ENCODE measurements around the gene RAD18. TPM values are rescaled to one million over a fixed set of nuclear protein-coding genes. Genes with fewer than 3 reads are reported as not detected.

RAD18 gene
- total RNA-seq, 1 experiment from 2014 or later, result 42.5 TPM

- intact Hi-C loops (cut with micrococcal nuclease; ENCODE audit: unreplicated experiment), result no loop called here
- BruUV-seq (replicated peaks), result no TSS peak
- Histone ChIP-seq H3K27me3 (replicated peaks; ENCODE audit: insufficient read depth, low read depth, low read length, poor library complexity) (no peaks in the 10 kb centered on the region), H3K36me3 (ENCODE audit: insufficient read depth, low read length, poor library complexity, severe bottlenecking) (no peaks in the 10 kb centered on the region), H3K4me3 (ENCODE audit: low read depth, low read length, poor library complexity, severe bottlenecking) (no peak overlapping the region), H3K9me3 (ENCODE audit: low read depth, low read length, poor library complexity, severe bottlenecking) (no peaks in the 10 kb centered on the region), H3K4me1 (ENCODE audit: insufficient read depth, low read length, poor library complexity, severe bottlenecking) (no peaks in the 10 kb centered on the region), H3K27ac (ENCODE audit: low read depth, low read length, poor library complexity, severe bottlenecking) (no peak overlapping the region)
- TF ChIP-seq CTCF (conservative IDR thresholded peaks at IDR 0.05; ENCODE audit: low read depth, low read length), result no peak
- no peak for TF ChIP-seq EZH2 (IDR thresholded peaks at IDR 0.05; ENCODE audit: borderline replicate concordance, low read depth, low read length, poor library complexity, severe bottlenecking)
- ChIA-PET POLR2A (ENCODE audit: low non-redundant PET) (no interaction called here), CTCF (no interaction called here)
- no peak for DNase-seq (ENCODE audit: low spot score)
Measured at GRCh38 chr3:8863891-8864290, 99.4 kb downstream of the RAD18 start.

- intact Hi-C loops (cut with micrococcal nuclease; ENCODE audit: unreplicated experiment), result no loop called here
- DNase-seq (ENCODE audit: low spot score), result no peak
- no peaks in the 10 kb centered on the region for H3K4me1 ChIP-seq (ENCODE audit: insufficient read depth, low read length, poor library complexity, severe bottlenecking)
- no peaks in the 10 kb centered on the region for H3K36me3 ChIP-seq (ENCODE audit: insufficient read depth, low read length, poor library complexity, severe bottlenecking)
- H3K27me3 ChIP-seq (replicated peaks; ENCODE audit: insufficient read depth, low read depth, low read length, poor library complexity), result no peaks in the 10 kb centered on the region
- no peak overlapping the region for H3K4me3 ChIP-seq (ENCODE audit: low read depth, low read length, poor library complexity, severe bottlenecking)
- H3K27ac ChIP-seq (ENCODE audit: low read depth, low read length, poor library complexity, severe bottlenecking), result no peak overlapping the region
- CTCF ChIA-PET, result no interaction called here
- TF ChIP-seq CTCF (conservative IDR thresholded peaks at IDR 0.05; ENCODE audit: low read depth, low read length) (no peak), EZH2 (IDR thresholded peaks at IDR 0.05; ENCODE audit: borderline replicate concordance, low read depth, low read length, poor library complexity, severe bottlenecking) (no peak)
- no peaks in the 10 kb centered on the region for H3K9me3 ChIP-seq (ENCODE audit: low read depth, low read length, poor library complexity, severe bottlenecking)
- POLR2A ChIA-PET (ENCODE audit: low non-redundant PET), result no interaction called here
- no TSS peak for BruUV-seq (replicated peaks)
Measured at GRCh38 chr3:8857720-8858367, 105.4 kb downstream of the RAD18 start.

GRCh38 chr3:8856721-8857120 is 106.6 kb downstream of the RAD18 start:
- DNase-seq (ENCODE audit: low spot score), result no peak
- no peak overlapping the region for H3K27ac ChIP-seq (ENCODE audit: low read depth, low read length, poor library complexity, severe bottlenecking)
- no peaks in the 10 kb centered on the region for H3K27me3 ChIP-seq (replicated peaks; ENCODE audit: insufficient read depth, low read depth, low read length, poor library complexity)
- H3K9me3 ChIP-seq (ENCODE audit: low read depth, low read length, poor library complexity, severe bottlenecking), result no peaks in the 10 kb centered on the region
- H3K4me1 ChIP-seq (ENCODE audit: insufficient read depth, low read length, poor library complexity, severe bottlenecking), result no peaks in the 10 kb centered on the region
- intact Hi-C loops (cut with micrococcal nuclease; ENCODE audit: unreplicated experiment), result no loop called here
- ChIA-PET POLR2A (ENCODE audit: low non-redundant PET) (no interaction called here), CTCF (no interaction called here)
- no TSS peak for BruUV-seq (replicated peaks)
- H3K4me3 ChIP-seq (ENCODE audit: low read depth, low read length, poor library complexity, severe bottlenecking), result no peak overlapping the region
- H3K36me3 ChIP-seq (ENCODE audit: insufficient read depth, low read length, poor library complexity, severe bottlenecking), result no peaks in the 10 kb centered on the region
- TF ChIP-seq EZH2 (IDR thresholded peaks at IDR 0.05; ENCODE audit: borderline replicate concordance, low read depth, low read length, poor library complexity, severe bottlenecking) (no peak), CTCF (conservative IDR thresholded peaks at IDR 0.05; ENCODE audit: low read depth, low read length) (no peak)
